Stimulated activated CD4-positive, alpha-beta T cell treated with anti-CD3 and anti-CD28 coated beads, Interleukin-15, amount 100 ng/mL, for 24 hours (primary cell): ENCODE data around the gene GAREM1.

ENCODE experiments used
- DNase-seq: peaks from one replicate; pipeline ENCODE4 v3.0.0-alpha.2; 2020

Gene GAREM1

DNA sequence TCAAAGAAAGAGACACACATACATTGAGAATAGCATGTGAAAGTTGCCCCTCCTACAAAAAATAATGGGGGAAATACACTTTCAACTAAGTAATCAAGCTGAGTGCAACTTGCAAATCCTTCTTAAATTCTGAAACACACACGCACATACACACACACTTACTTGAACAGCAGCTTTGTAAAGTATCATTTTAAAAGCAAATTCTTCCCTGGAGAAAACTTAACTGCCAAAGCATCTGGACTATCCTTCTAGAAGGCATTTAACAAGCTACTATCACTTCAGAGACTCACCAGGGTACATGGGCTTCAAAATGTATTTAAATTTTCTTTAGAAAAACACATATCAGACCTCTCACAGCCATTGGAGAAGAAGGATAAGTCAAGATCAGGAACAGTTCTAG, 15.3 kb downstream of the GAREM1 start:
- DNase-seq: no peak

GRCh38 chr18:32454593-32454992, 16.1 kb downstream of the GAREM1 start:
- DNase-seq: no peak

DNA sequence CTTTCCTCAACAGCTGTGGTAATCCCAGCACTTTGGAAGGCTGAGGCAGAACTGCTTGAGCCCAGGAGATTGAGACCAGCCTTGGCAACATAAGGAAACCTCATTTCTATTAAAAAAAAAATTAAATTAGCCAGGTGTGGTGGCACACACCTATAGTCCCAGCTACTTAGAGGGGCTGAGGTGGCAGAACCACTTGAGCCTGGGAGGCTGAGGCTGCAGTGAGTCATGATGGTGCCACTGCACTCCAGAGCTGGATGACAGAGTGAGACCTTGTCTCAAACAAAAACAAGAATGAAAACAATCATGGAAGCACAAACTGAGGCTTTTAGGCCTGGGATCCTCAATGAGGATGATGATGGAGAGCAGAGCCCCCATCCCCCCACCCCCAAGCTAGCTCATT, 19.8 kb downstream of the GAREM1 start:
- DNase-seq: no peak

GRCh38 chr18:32450026-32450691, 20.5 kb downstream of the GAREM1 start:
- no peak for DNase-seq

- DNase-seq: no peak
Observed at GRCh38 chr18:32446780-32447179, 23.9 kb downstream of the GAREM1 start.

DNA sequence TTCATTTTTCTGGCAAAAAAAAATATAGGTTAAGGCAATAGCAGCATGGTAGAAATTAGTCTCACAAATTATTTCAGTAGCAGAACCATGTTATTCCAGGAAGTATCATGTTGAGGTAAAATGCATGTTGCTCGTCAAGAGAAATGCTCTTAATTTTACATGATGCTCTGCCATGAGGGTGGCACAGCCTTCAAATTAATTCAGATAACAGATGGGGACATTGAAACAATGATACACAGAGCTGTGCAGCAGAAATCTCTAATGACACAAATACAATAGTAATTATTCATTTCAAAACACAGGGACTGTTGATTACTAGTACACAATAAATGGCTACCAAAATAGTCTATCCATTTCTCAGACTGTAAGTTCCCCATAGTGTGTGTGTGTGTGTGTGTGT, 24.8 kb downstream of the GAREM1 start:
- no peak for DNase-seq

- DNase-seq: no peak
Observed at GRCh38 chr18:32443706-32444215, 26.9 kb downstream of the GAREM1 start.

GRCh38 chr18:32443033-32443705, 27.5 kb downstream of the GAREM1 start:
- DNase-seq: no peak

DNA sequence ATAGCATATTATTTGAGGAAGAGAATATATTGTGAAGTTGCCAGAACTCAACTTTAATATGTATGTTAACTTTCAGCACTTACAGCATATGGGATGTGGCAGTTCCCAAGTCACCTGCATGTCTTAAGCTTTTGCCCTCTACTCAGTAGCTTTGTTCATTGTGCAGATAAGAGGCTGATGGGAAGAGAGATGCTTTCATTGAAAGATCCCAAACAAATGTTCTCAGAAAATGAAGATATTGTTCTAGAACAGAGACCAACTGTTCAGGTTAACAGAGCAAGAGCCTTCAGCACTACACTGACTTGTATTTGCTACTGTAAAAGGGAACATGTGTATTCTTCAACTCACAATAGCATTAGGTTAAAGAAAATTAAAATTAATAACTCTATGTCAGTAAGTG, 28.1 kb downstream of the GAREM1 start:
- no peak for DNase-seq

DNA sequence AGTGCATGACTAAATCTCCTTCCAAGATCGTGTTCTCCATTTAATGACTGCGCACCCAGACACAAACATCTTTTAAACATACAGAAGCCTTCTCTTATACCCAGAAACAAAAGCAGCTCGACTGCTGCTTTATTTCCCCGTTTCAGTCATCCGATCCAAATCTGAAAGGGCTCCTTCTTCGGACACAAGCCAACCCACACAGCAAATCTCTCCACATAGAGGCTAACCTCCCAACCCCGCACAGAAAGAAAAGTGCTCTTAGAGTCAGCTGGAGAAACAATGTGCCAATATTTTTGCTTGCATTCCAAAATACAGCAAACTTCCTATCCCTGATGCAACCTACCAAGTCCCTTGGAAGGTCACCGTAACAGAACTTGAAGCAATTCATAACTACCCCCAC, 29.1 kb downstream of the GAREM1 start:
- DNase-seq: no peak

GRCh38 chr18:32440518-32440917, 30.2 kb downstream of the GAREM1 start:
- DNase-seq: no peak

DNA sequence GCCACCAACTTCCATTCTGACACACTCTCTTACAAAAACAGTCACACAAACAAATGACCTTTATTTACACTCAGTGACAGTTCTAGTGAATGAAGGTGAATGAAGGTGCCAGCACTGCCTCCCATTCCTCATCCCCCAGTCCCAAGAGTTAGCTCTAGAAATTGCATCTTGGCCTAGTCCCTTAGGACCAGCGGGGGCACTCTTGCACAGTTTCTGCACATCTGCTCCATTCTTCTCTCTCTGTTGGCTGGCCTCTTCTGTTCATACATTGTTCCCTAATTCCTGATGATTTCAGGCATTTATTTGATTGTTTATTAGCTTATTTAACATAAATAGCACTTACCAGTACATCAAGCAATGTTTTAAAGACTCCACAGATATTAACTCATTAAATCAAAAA, 30.9 kb downstream of the GAREM1 start:
- peak; percentile 5 for DNase-seq

DNA sequence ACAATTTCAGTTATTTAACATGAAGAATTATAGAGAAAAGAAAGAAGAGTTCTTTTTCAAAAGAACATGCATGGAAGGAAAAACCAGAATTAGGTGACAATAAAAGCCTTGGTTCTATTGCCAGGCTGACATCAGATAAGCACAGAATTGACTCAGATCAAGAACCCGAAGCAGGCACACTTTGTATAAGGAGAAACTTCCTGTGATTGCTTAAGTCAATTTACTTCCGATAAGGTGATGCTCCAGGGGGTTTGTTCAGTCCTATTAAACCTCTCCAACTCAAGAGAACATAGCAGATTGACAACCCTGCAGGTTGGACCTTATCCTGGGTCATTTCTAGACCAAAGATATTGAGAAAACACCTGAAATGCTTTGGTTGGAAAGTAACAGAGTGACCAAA, 31.4 kb downstream of the GAREM1 start:
- no peak for DNase-seq

DNA sequence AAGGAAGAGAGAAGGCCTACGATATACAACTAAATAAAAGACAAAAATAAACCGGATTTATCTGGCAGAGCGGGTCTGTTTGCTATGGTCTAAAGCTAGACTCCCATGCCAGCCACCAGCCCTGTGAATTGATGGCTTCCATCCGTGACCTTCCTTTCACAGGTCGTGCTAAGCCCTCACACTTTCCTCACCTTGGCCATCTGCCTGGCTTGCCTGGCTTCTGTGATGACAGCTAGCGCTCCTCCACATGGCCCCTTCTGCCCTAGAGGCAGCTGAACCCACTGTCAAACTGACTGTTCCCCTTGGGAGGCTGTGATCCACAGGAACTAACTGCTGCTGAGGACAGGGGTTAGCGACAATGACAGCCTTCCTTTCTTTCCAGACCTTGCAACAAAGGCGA, 32.5 kb downstream of the GAREM1 start:
- no peak for DNase-seq

DNA sequence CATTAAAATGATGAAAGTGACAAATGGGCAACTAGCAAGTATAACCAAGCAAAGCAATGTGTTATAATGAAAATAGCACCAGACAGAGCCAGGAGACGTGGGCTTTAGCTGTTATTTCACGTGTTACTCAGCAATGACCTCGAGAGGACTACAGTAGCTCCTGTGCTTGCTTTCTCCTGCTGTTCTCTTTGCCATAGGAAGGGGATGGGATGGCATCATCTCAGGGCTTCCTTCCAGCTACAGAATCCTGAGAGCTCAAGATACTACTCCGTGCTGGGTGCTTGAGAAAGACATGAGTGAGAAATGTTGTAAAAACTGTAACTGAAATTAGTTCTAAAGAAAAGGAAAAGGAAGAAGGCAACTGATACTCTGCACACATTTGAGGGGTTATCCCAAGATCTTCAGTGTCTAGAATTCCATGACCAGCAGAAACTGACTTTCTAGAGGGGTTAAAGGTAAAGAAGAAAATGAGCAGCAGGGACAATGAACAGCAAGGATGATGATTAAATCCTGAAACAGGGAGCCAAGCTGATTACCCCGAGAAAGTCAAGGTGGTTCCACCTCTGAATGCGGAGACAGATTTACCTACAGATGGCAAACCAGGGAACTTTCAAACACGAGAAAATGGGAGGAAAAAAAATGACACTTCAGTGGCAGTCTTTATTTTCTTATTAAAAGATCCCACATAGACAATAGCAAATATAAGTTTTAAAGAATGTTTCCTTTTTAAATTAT, 33.4 kb downstream of the GAREM1 start:
- DNase-seq: no peak

DNA sequence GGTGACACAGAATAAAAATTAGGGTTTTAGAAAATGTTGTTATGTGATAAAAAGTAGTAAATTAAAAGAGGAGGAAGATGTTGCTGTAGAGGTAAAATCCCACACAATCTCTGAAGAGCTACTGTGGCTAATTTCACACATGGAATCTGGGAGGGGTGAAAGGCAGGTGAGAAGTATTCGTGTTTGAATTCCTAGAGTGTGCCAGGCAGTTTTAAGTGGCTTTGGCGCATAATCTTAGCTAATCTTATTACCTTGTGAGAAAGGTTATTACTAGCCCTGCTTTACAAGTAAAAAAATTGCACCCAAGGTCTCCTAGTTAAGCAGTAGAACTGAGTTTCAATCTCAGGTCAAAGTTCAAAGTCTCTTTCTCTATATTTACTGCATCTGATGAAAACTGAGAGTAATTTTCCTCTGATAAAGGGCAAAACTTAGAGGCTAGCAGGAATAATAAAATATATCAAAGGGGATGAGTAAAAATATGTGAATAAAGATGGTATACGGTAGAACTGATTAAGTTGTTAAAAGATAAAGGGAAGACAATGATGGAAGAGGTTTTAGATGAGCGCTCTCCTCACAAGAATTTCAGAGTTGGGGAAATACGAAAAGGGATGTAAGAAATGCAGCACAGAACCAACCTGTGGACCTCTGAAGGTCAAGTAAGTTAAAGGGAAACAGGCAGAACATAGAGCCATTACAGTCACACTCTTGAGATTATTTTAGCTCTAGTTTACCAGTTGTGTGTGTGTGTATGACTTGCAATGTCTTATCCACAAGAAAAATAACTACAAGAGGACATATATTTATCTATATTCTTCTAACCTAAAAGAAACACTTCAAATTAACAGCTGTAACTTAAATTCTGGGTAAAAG, 34.8 kb downstream of the GAREM1 start:
- no peak for DNase-seq

GRCh38 chr18:32431753-32432152, 38.9 kb downstream of the GAREM1 start:
- no peak for DNase-seq

- DNase-seq: no peak
Observed at GRCh38 chr18:32429402-32429801, 41.3 kb downstream of the GAREM1 start.

DNA sequence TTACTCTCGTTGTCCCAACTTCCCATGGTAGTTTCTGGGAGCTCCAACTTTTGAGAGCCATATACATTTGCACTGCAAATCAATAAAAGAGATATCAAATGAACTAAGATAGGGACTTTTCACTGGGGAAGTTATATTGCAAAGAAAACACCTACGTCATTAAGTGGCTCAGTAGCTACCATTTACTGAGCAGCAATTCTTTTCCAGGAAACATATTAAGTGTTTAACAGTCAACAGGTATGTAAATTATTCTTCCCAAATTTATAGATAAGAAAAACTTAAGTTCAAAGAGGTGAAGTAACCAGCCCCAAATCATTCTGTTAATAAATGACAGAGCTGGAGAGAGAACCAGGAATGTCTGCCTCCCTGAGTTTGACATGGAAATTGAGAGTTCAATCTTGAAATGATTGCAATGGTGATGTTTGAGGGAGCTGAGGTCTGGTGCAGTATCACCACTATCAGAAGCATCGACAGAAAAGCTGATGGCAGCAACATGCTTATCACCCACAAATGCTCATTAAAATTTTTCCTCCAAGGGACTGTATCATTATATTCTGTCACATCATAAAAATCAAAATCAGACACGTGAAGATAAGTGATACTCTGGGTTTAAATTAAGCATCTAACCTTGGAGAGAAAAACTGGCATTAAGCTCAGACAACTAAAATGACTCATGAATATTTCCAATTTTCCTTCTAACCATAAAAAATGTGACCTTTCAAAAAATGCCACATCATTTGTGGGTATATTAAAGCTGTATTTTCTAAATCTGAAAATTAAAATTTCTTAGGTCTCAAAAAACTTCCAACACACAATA, 43.4 kb downstream of the GAREM1 start:
- DNase-seq: no peak

DNA sequence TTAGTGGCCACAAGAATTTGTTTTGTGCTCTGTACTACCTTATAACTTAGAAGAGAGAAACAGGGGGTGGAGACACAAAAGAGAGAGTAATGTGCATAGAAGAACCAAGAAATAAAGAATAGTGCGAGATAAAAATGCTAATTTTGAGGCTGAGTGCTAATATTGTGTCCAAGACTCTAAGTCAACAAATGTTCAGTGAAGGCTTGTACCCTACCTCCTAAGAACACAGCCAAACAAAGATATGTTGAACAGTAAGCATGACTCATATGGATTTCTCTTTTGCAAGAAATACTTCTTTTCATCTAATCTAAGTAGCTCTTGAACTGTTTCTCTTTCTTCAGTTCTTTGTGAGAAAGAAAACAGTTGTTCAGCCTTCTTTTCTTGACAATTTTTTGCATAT, 45.2 kb downstream of the GAREM1 start:
- DNase-seq: no peak

DNA sequence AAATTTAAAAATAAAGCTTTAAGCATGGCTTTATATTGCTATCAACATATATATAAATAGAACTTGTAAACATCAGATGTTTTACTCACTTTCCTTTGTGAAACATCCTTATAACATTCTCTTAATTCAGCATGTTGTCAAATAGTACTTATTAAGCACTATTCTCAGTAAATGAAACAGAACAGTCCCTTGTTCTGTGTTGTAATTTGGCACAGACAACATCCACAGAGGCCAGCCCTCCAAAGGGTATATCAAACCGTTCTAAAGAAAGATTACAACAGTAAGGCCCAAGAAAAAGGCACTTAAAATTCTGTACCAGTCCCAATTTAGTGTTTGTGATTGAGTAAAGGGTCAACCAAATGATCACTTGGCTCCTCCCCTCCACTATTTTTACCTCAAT, 46.0 kb downstream of the GAREM1 start:
- DNase-seq: no peak
